Activated CD8-positive, alpha-beta memory T cell treated with anti-CD3 and anti-CD28 coated beads for 1 hour (primary cell): ENCODE data around the gene PTP4A2.
A peak's percentile ranks its signal among the peaks of the same experiment; 100 is the strongest.

Experiments
- DNase-seq, 2 donors: peaks; one replicate each; pipeline ENCODE4 v3.0.0-alpha.2; 2020; ENCODE audit warnings: low read depth in 1 of 2; ENCODE audit errors: extremely low read depth in 1 of 2

Gene PTP4A2

DNA sequence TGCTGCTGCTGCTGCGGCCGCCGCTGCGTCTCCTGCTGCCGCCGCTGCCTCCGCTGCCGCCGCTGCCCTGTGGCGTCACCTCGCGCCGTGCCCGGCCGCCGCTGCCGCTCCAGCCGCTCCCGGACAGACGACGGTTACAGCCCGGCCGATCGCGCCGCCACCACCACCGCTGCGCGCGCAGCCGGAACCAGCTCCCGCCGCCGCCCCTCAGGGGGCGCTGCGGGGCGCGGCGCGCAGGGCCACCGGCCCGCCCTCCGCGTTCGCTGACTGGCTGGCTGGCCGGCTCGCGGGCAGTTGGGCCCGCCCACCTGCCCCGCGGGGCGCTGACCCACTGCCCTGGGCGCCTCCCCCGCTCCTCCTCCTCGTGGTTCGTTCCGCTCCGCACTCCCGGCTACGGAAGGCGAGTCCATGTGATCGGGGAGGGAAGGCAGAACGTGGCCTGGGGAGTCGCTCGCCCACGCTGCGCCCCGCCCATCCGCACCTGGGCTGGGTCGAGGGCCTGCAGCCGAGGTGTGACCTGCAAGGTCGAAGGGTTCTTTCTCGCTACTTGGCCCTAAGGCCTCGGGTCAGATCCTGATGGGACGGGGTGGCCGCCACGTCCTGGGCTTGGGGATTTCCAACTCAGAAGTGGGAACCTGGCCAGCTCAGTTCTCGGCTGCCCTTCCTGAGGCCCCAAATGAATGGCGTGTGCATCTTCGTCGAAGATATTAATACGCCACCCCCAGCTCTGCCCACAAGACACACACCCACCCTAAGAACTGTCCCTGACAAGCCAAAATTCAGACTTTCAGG, at the start of gene PTP4A2:
TSS of gene PTP4A2 (minus strand) at position 185 of the 792 bp plus-strand sequence. CDS start 19,303 bp downstream, outside the sequence.
- DNase-seq, result peak in 1 of 2 donors; percentile 80

GRCh38 chr1:31987135-31987619, 49.0 kb upstream of the PTP4A2 start:
- DNase-seq, result no peak

DNA sequence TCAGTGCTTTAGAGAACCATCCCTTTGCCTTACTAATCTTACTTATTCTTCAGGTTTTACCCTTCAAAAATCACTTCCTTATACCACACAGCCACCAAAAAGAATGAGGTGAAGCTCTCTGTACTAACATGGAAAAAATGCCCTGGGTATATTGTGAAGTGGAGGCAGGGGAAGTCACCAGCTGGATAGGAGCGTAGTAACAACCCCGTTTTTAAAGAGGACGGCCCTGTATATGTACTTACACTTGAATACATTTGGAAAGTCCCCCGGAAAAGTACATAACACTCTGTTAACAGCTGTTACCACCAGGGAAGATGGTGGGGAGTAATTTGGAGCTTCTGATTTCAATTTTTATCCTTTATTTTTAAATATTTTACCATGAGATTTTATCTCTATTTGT, 47.3 kb upstream of the PTP4A2 start:
- no peak for DNase-seq

- peak in 1 of 2 donors; percentile 6 for DNase-seq
These were observed 46.5 kb upstream of the PTP4A2 start for GRCh38 chr1:31984419-31985347.

- DNase-seq, result no peak
These were observed 43.8 kb upstream of the PTP4A2 start for GRCh38 chr1:31981972-31982371.

DNA sequence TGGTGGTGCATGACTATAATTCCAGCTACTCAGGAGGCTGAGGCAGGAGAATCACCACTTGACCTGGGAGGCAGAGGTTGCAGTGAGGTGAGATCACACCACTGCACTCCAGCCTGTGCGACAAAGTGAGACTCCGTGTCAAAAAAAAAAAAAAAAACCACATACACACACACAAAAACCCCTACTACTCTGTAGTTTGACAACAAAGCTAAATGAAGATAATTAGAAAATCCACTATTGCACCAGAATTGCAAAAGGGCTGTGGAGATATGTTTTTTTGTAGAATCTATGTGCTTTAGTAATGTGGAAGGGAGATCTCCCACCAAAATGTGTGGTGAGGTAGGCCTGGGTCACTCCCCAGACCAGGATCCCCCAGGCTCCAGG, 43.3 kb upstream of the PTP4A2 start:
- no peak for DNase-seq

- no peak for DNase-seq
These were observed 42.8 kb upstream of the PTP4A2 start for GRCh38 chr1:31980835-31981455.

DNA sequence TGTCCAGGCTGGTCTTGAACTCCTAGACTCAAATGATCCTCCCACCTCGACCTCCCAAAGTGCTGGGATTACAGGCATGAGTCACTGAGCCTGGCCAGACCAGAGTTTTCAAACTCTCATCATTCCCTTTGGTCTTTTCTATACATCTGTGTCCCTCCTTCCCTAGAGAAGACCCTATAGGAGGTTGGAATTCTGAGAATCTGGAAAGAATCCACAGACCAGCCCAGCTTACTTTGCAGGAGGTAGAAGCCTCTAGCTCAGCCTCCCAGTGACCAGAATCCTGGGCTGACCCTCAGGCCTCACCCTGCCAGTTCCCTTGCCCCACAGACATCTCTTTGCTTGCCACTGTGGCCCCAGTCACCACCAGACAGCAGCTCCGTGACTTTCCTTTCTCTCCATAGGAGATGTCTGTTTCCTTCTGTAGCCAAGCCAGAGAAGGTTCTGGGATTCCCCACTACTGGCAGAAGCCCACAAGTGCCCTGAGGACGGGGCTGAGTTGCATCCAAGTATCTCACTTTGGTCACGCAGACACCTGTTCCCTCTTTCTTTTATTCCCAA, 40.8 kb upstream of the PTP4A2 start:
- DNase-seq, result no peak

- DNase-seq, result no peak
These were observed 39.4 kb upstream of the PTP4A2 start for GRCh38 chr1:31977385-31978131.

- no peak for DNase-seq
These were observed 38.2 kb upstream of the PTP4A2 start for GRCh38 chr1:31976401-31976800.

GRCh38 chr1:31970873-31971272, 32.7 kb upstream of the PTP4A2 start:
- DNase-seq, result no peak

- DNase-seq, result no peak
These were observed 23.4 kb upstream of the PTP4A2 start for GRCh38 chr1:31961536-31961935.

DNA sequence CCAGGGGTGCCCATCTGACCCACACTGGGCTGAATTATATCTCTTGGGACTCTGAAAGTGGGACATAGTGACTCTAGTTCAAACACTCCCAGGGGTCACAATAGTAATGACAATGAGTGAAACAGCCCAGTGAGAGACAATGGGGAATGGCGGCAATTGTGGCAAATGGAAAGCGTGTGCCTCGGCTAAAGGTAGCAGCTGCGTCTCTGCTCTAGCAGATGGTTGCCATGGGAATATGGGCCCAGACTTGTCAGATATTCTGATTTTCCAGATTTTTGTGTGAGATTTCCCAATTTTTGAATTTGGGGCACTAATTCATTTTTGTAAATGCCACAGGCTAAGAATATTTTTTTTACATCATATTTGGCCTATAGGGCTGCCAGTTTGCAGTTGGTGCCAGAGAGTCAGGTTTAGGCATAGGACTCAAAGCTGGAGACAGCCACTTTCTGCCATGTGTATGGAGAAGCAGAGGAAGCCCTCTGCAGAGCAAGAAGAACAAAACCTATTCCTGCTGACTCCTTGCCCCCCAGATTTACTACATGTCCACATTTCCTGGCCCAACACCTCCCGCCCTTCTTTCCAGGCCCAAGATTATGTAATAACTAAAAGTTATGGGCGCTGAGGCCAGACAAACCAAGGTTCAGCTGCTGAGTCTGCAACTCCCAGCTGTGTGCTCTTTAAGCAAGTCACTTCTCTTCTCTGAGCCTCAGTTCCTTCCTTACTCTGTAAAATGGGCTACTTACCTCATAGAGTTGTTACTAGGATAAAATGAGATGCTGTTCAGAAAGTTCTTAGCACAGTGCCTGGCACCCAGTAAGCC, 21.6 kb upstream of the PTP4A2 start:
- no peak for DNase-seq

- DNase-seq, result no peak
These were observed 19.8 kb upstream of the PTP4A2 start for GRCh38 chr1:31957701-31958674.

DNA sequence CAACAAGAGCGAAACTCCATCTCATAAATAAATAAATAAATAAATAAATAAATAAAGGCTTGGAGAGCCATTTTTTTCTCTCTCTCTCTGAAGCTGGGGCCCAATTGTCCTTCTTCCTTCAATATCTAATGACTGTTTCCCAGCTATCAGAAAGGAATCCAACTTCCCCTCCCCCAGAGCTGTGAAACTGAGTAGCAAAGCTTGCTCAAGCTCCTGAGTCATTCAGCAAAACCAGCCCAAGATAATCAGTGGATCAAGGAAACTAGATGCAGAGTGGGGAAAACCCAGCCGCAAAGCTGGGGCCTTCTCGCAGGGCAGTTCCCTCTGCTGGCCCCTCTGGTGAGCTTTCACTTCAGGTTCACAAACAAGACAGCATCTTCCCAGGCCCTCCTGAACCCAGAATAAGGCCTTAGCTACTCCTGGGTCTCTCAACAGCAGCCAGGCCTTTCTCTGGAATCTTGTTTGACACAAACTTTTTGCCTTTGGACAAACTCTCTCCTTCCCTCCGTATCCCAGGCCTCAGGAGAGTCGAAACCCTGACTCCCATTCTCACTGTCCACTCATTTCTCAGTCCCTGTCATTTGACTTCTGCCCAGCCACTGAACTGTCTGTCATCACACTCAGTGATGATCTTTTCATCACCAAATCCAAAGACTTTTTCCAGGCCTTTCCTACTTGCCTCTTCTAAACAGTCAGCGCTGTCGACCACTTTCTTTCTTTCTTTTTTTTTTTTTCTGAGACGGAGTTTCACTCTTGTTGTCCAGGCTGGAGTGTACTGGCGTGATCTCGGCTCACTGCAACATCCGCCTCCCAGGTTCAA, 18.0 kb upstream of the PTP4A2 start:
- DNase-seq, result peak in 1 of 2 donors; percentile 54

DNA sequence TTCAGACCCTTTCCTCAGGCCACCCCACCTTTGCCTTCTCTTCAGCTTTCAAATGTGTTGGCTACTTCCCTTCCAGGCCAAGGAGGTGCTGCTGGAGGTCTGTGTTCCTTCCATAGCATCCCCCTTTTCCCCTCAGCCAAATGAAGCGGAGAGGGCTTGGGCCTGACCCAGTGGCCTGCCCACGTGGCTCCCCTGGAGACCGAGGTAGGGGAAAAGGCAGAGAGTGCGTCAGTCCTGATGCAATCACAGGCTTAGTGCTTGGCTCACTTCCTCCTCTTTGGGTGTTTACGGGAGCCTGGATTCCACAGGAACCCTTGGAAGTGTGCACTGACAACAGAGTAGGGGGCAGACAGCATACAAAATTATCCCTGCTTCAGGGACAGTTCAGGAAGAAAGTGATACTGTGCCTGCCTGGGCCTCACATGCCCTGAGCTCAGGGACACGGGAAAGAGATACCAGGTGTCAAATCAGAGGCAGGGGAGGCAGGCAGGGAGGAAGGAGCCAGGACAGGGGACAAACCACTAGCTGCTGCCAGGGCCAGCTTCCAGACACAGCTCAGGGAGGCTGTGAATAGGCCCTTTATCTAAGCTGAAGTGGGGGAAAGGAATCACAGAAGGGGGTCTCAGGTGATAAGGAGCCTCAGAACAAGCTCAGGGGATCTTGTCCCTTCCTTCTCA, 16.6 kb upstream of the PTP4A2 start:
- no peak for DNase-seq

GRCh38 chr1:31952825-31953220, 14.7 kb upstream of the PTP4A2 start:
- DNase-seq, result no peak
